ENCODE measurements around the gene NANP. TPM values are rescaled to one million over a fixed set of nuclear protein-coding genes. Genes with fewer than 3 reads are reported as not detected.

Gene NANP
- polyA plus RNA-seq, 1 donor (not counting 4 experiments of a cell fraction or from before 2014, with no cell fraction given) = 6.6 TPM

DNA sequence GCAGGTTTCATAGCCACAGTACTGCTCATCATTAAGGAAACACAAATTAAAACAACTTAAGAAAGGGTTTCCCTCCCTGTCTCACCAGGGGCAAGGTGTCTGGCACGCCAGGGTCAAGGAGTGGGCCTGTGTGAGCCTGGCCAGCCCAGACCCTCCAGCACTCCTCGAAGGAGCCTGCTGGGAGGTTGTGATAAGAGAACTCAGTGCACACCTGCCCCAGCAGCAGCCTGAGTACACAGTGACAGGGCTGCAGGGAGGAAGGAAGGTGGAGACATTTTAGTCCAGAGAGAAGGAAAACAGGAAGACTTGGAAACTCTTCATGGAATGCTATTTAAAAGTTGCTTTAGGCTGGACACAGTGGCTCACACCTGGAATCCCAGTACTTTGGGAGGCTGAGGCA is 52.6 kb downstream of the NANP start:
- no peak overlapping the region for H3K4me2 ChIP-seq (ENCODE audit: control insufficient read depth, extremely low read depth, insufficient read depth, low read depth, low read length)
- no peaks in the 10 kb centered on the region for H3K9me1 ChIP-seq (ENCODE audit: control insufficient read depth, extremely low read depth, insufficient read depth, low read length)
- H3K79me2 ChIP-seq (ENCODE audit: control insufficient read depth, insufficient read depth, low read length) = no peaks in the 10 kb centered on the region
- TF ChIP-seq EZH2 (IDR thresholded peaks at IDR 0.05; ENCODE audit: low read length) = no peak
- TF ChIP-seq, protein P1, sequence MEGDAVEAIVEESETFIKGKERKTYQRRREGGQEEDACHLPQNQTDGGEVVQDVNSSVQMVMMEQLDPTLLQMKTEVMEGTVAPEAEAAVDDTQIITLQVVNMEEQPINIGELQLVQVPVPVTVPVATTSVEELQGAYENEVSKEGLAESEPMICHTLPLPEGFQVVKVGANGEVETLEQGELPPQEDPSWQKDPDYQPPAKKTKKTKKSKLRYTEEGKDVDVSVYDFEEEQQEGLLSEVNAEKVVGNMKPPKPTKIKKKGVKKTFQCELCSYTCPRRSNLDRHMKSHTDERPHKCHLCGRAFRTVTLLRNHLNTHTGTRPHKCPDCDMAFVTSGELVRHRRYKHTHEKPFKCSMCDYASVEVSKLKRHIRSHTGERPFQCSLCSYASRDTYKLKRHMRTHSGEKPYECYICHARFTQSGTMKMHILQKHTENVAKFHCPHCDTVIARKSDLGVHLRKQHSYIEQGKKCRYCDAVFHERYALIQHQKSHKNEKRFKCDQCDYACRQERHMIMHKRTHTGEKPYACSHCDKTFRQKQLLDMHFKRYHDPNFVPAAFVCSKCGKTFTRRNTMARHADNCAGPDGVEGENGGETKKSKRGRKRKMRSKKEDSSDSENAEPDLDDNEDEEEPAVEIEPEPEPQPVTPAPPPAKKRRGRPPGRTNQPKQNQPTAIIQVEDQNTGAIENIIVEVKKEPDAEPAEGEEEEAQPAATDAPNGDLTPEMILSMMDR (optimal IDR thresholded peaks at IDR 0.05 in 1 of 3, IDR thresholded peaks at IDR 0.05 in 1 of 3, conservative IDR thresholded peaks at IDR 0.05 in 1 of 3; ENCODE audit: extremely low read depth in 1 of 3, insufficient read depth in 2 of 3, low read length in 3 of 3) = no peak
- no peaks in the 10 kb centered on the region for H3K27me3 ChIP-seq (ENCODE audit: control insufficient read depth, extremely low read depth, insufficient read depth, low read length)
- no peak overlapping the region for H3K9ac ChIP-seq (ENCODE audit: control insufficient read depth, extremely low read depth, insufficient read depth, low read length)
- no peak for FAIRE-seq
- no peaks in the 10 kb centered on the region for H3K36me3 ChIP-seq (ENCODE audit: control insufficient read depth in 2 of 2, extremely low read depth in 1 of 2, insufficient read depth in 2 of 2, low read length in 2 of 2)
- dilution Hi-C loops (cut with MboI; ENCODE audit: extremely low pct_ligation_motif_present, low sequenced_read_pairs) = no loop called here
- H4K20me1 ChIP-seq (ENCODE audit: control insufficient read depth, extremely low read depth, insufficient read depth, low read length) = no peaks in the 10 kb centered on the region
- no peak for DNase-seq (ENCODE audit: low read depth, low spot score)
- no peaks in the 10 kb centered on the region for H3K4me1 ChIP-seq (ENCODE audit: control insufficient read depth, extremely low read depth, insufficient read depth, low read length)
- H3K4me3 ChIP-seq (ENCODE audit: control insufficient read depth in 2 of 3, extremely low read depth in 1 of 3, insufficient read depth in 2 of 3, low read depth in 1 of 3, low read length in 3 of 3) = no peak overlapping the region
- H2AFZ ChIP-seq (ENCODE audit: control insufficient read depth, low read length) = no peak overlapping the region
- no peaks in the 10 kb centered on the region for H3K9me3 ChIP-seq (ENCODE audit: control insufficient read depth, low read depth, low read length)
- no peak overlapping the region for H3K27ac ChIP-seq (ENCODE audit: control insufficient read depth, insufficient read depth, low read length)

DNA sequence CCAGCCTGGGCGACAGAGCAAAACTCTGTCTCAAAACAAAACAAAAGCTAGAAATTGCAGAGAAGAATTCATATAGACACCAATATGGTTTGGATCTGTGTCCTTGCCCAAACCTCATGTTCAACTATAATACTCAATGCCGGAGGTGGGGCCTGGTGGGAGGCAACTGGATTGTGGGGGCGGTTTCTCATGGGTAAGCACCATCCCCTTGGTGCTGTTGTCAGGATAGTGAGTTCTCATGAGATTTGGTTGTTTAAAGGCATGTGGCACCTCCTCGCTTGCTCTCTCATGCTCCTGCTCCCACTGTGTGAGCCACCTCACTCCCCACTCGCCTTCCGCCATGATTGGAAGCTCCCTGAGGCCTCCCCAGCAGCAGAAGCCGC is 53.7 kb downstream of the NANP start:
- H3K36me3 ChIP-seq (ENCODE audit: control insufficient read depth in 2 of 2, extremely low read depth in 1 of 2, insufficient read depth in 2 of 2, low read length in 2 of 2) = no peaks in the 10 kb centered on the region
- H3K4me3 ChIP-seq (ENCODE audit: control insufficient read depth in 2 of 3, extremely low read depth in 1 of 3, insufficient read depth in 2 of 3, low read depth in 1 of 3, low read length in 3 of 3) = no peak overlapping the region
- DNase-seq (ENCODE audit: low read depth, low spot score) (no peak), FAIRE-seq (no peak)
- H3K9me1 ChIP-seq (ENCODE audit: control insufficient read depth, extremely low read depth, insufficient read depth, low read length) = no peaks in the 10 kb centered on the region
- no peak overlapping the region for H3K9ac ChIP-seq (ENCODE audit: control insufficient read depth, extremely low read depth, insufficient read depth, low read length)
- H3K4me1 ChIP-seq (ENCODE audit: control insufficient read depth, extremely low read depth, insufficient read depth, low read length) = no peaks in the 10 kb centered on the region
- H3K79me2 ChIP-seq (ENCODE audit: control insufficient read depth, insufficient read depth, low read length) = no peaks in the 10 kb centered on the region
- H3K4me2 ChIP-seq (ENCODE audit: control insufficient read depth, extremely low read depth, insufficient read depth, low read depth, low read length) = no peak overlapping the region
- dilution Hi-C loops (cut with MboI; ENCODE audit: extremely low pct_ligation_motif_present, low sequenced_read_pairs) = no loop called here
- H2AFZ ChIP-seq (ENCODE audit: control insufficient read depth, low read length) = no peak overlapping the region
- H3K27ac ChIP-seq (ENCODE audit: control insufficient read depth, insufficient read depth, low read length) = no peak overlapping the region
- TF ChIP-seq EZH2 (IDR thresholded peaks at IDR 0.05; ENCODE audit: low read length) = no peak
- TF ChIP-seq, protein P1 (optimal IDR thresholded peaks at IDR 0.05 in 1 of 3, IDR thresholded peaks at IDR 0.05 in 1 of 3, conservative IDR thresholded peaks at IDR 0.05 in 1 of 3; ENCODE audit: extremely low read depth in 1 of 3, insufficient read depth in 2 of 3, low read length in 3 of 3) = no peak
- no peaks in the 10 kb centered on the region for H3K9me3 ChIP-seq (ENCODE audit: control insufficient read depth, low read depth, low read length)
- no peaks in the 10 kb centered on the region for H3K27me3 ChIP-seq (ENCODE audit: control insufficient read depth, extremely low read depth, insufficient read depth, low read length)
- no peaks in the 10 kb centered on the region for H4K20me1 ChIP-seq (ENCODE audit: control insufficient read depth, extremely low read depth, insufficient read depth, low read length)
